ENCODE measurements around the gene GPR3.
"Not testable (repeated sequence)": the region's sequence is repeated elsewhere in the genome, so short reads cannot be mapped to it uniquely, and the experiment has no call there.

GPR3 gene

DNA sequence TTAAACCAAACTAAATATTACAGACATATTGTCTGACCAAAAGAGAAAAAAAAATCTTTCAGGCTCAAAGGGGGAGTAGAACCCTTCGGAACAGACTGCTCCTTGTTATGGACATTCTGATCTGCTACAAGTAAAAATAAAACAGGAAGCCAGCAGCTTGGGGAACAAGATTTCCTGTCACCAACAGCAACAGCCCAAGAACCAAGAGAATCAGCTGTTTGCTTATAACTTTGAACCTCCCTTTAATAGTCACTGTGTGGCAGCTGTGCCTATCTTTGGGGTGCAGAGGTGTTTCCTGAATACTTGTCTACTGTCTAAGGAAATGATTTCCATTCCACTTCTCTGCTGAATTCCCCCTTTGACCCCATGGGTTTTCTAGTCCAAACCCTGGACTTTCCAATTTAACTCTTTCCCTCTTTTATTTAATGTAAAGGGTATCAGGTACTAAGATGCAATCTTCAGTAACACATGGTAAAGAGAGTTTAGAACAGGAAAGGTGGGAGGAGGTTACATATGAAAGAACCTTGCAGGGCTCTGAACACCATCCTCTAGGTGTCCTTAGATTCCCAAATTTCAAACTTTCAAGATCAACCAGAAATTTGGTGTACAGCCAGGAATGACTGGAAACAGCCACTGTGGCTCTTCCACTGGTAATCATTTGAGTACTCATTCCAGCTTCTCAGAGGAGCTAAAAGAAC, 38.6 kb downstream of the GPR3 start:
- no peak for DNase-seq

DNA sequence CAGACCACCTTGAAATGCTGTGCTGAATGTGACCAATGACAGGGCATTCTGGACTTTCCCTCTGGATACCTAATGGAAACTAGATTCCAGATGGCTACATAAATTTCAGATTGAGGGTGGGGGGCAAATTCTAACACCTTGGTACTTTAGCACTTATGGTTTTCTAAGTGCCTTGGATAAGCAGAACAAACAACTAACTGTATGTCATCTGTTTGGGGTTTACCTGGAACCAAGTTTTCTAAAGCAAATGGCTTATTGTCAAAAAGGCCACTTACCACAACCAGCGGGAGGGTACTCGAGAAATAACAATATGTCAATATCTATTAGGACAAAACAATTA, 39.1 kb downstream of the GPR3 start:
- no peak for DNase-seq

DNA sequence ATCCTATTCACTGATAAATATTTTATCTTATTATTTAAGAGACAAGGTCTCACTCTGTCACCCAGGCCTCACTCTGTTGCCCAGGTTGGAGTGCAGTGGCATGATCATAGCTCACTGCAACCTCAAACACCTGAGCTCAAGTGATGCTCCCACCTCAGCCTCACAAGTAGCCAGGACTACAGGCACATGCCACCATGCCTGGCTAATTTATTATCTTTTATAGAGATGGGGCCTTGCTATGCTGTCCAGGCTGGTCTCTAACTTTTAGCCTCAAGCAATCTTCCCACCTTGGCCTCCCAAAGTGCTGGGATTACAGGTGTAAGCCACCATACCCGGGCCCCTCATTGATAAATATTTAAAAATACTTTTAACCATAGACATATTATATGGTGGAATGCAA, 40.3 kb downstream of the GPR3 start:
- not testable (repeated sequence) for DNase-seq

DNA sequence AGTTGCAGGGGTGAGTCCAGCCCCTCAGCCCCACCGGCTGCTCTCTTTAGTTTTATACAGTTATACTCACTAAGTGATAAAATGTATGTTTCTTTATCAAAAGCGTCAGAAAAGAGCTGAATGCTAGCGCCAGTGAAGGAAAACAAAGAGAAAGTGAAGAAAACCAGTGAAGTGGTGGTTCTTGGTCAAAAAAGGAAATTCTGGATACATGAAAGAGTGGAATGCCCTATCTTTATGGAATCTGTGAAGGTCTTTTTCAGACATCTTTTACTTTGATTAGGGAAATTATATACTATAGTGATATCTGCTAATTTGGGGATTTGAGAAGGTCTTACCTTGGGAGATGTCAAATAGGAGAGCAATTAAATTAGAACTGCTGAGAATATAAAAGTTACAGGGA, 41.3 kb downstream of the GPR3 start:
- DNase-seq = no peak

DNA sequence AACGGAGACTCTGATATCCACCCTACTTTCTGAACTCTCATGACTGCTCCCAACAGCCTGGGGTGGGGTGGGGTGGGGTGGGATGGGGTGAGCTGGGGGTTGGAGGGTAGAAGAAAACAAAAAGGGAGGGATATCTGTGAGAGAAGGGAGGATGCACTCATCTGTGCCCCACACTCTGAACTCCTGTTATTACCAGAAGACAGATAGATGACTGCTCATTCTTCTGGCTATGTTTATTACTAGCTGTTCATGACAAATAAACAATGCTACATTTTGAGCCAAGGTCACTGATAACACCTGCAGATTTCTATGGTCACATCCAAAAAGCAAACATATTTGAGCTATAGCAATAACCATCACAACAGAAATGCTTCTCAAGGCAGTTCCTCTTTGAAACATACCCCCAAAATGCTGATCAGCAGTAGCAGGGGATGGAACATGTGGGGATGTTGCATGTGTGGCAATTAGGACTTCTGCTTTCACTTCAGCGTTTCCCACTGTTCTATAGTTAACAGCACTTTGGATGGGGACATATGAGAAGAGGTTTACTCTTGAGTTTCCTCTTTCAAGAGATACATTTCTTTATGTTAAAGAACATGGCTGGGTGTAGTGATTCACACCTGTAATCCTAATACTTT, 43.3 kb downstream of the GPR3 start:
- DNase-seq = no peak

DNA sequence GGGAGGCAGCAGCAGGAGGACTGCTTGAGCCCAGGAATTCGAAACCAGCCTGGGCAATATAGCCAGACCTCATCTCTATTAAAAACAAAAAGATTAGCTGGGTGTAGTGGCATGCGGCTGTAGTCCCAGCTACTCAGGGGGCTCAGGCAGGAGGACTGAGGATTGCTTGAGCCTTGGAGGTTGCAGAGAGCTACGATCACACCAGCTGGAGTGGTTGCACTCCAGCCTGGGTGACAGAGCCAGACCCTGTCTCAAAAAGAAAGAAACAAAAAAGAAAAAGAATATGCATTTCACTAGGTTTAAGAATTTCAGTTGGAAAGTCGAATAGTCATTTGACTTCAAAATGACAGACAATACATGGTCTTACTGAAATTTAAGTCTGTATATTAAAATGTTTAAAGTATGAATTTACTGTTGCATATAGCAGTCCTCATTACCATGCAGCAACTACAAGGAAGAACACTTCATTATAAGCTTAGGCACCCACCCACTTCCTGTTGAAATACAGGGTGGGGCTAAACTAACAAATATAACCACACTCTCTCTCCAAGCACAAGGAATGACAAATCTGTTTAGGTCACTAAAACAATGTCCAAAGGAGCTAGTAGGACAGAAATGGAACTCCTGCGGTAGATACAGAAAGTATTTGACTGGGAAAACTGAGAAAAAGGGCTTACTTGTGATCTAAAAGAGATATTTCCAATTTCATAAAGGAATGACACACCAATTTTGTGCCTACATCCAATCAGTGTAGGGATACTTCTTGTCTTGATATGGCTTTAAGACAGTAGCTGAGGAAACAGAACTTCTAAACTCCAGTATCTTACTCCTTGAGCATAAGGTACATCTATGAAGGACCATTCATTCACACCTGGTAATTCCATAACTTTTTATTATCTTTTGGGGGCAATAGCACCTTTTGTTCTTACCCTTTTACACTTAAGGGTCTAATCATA, 44.1 kb downstream of the GPR3 start:
- peak; percentile 23 for DNase-seq

DNA sequence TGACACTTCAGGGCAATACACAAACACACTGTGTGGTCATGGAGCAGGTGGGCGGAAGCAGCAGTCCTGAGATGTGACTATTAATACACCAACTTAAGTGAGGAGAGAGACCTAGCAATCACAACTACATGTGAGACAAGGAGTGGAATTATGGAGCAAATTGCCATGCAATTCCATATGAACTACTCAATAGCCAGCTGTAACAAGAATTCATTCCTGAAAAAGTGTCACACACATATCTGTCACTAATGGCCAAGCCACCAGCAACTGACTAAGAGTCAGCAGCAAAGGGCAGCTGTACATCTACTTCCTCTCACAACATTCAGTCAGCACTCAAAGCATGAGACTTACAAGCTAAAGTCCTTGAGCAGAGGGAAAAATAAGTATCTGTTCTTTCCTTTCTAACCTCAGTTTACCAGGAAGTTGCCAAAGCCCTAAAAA, 46.2 kb downstream of the GPR3 start:
- no peak for DNase-seq

DNA sequence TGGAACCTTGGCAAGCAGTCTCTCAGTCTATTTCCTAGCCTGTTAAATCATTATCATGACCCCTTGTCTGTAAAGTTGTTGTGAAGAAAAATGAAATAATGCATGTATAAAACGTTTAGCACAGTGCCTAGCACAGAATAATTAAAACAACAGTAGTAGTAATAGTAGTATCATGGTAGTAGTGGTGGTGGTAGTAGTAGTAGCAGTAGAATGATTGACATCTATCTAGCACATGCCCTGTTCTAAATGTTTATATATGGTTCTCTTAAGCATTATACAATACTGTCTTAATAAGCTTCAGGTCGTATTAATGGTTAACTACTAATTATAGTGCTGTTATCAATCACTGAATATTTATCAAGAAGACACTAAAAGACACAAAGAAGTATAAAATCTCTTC, 46.7 kb downstream of the GPR3 start:
- no peak for DNase-seq

DNA sequence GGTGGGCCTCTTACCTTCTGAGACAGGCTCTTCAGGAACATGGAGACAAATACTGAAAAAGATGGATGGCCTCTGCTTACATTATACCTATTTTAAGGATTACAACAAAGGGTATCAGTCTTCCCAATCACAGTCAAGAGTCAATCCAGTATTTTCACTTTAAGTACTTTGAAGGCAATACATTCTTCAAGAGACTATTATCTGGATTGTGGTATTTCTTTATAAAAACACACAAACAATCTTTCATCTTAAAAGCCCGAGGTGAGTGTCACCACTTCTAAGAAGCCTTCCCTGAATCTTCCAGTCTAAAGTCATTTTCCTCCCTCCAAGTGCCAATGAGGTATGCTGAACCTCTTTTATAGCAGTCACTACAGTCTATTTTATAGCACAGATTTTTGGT, 52.2 kb downstream of the GPR3 start:
- DNase-seq = no peak

Data from NCI-H748 treated with DMSO at 0.1 percent for 48 hours (cell line).